AG08396 (cell line): ENCODE data around the gene RHBDF2.

Source experiments
- DNase-seq: peaks from one replicate; pipeline ENCODE4 v3.0.0; 2012; ENCODE audit warnings: low spot score, mixed read lengths

RHBDF2 gene

DNA sequence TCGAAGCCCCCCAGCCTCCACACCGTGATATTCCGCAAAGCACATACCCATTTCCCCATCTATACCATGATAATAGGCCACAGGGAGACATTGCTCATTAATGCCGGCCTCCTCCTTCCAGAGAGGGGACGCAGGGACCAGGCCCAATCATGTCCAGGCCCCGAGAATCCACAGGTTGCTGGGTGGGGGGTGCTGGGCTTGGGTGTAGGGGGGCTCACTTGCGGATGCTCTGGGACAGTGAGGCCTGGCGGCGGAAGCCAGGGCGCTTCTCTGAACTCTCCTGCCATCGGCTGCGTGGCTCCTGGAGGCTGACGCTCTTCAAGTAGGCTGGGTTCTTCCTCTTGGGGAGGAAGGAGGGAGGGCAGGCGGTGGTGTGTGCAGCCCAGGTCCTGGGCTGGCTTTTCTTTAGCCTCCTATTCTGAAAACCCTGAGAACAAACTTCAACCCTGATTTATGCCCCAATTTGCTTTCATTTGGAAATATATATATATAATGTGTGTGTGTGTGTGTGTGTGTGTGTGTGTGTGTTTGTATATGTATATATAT lies 21.6 kb downstream of the RHBDF2 start:
- no peak for DNase-seq

DNA sequence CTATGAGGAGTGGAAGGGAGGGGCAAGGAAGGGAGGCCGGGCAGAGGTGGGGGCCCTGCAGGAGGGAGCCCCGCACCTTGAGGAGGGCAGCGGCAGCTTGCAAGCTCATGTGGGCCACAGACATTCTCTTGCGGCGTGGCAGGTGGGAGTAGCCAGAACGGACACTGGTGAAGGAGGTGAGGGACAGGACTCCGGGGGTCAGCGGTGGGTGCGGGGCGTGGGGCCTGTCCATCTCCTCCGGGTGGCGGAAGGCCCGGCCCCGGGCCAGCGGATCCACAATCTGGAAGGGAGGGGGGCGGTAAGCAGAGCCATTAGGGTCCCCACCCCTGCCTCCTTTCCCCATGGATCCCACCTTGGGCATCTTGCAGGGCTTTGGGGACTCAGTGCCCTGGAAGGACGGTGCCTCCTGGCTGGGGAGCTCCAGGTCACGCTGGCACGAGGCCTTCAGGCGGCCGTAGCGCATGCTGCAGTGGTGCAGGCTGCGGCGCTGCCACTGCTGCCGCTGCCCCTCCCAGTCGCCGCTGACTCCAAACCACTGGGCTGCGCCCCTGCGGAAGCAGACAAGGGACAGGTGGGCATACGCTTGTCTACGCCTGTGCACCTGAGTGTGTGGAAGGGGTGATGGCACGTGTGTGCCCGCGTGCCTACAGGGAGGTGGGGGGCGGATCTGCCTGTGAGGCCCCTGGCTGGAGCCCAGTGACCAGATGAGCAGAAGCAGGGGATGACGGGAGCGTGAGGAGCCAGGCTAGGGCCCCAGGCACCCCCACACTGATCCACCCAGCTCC lies 22.3 kb downstream of the RHBDF2 start:
- no peak for DNase-seq

DNA sequence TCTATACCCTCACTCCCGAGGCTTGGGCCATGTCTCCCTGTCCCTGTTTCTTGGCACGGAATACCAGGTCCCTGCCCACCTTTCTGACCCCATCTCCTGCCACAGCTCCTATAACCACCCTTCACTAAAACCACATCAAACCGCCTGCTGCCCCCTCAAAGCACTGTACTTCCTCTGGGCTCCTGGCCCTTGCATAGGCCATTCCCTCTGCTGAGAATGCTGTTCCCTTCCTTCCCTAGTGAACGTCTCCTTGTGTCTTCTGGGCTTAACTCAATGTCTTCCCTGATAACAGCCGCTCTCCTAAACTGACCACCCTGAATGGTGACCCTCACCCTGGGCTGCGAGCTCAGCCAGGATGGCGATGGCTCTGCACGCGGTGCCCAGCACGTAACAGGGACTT lies 23.1 kb downstream of the RHBDF2 start:
- DNase-seq = no peak

DNA sequence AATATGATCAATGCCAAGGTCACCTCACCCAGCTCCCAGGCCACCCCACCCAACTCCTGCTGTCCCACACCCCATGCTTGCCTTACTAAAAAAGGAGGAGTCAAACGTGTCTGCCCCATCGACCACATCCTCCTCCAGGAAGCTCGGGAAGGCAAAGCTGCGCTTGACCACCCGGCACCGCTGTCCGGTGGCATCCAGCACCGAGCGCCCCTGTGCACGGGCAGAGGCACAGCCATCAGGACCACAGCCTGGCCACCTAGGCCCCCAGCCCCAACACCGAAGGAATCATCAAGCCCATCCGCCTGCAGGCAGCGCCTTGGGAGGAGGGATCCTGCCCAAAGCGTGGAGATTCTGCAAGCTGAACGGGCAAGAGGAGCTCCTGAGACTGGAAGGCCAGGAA lies 23.6 kb downstream of the RHBDF2 start:
- no peak for DNase-seq

DNA sequence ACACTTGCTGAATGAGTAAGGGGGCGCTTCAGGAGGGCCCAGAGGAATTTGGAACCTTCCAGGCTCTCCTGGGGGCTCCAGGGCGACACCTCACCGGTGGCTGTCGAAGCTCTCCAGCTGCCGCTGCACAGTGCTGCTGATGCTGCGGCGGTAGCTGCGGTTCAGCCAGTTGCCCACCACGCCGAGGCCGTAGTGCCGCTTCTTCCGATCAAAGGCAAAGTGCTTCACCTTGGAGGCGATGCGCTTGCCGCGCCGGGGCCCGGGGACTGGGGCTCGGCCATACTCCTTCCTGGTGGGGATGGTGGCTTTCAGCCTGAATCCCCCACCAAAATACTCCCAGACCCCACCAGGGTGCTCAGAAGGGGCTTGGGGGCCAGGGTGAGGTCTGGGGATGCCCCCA lies 24.5 kb downstream of the RHBDF2 start:
- DNase-seq = no peak

DNA sequence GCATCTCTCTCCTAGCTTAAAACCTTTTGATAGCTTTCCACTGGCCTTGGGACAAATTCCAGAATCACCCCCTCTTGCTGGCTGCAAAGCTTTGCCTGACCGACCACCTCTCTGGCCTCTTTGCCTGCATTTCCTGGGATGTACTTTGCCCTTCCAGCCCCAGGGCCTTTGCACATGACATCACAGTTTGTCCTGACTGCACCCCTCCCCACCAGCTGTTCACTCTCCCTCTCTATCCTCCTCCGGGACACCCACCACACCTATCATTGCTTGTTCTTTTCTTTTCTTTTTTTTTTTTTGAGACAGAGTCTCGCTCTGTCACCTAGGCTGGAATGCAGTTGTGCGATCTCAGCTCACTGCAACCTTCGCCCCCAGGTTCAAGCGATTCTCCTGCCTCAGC lies 25.9 kb downstream of the RHBDF2 start:
- no peak for DNase-seq

DNA sequence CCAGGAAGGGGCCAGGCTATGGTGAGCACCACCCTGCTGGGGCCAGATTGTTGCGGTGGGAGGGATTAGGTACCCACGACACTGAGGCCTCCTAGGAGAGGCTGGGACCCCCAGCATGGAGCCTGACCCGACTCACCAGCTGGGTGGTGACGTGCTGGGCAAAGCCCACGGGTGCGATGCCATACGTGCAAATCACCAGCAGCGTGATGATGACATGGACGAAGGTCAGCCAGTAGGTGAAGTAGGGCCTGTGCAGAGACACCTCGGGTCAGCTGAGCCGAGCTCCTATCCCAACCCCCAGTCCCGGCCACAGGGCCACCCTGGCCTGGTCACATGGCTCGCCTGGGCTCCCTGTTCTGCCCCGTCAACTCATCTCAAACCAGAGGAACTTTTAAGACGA lies 26.3 kb downstream of the RHBDF2 start:
- no peak for DNase-seq

DNA sequence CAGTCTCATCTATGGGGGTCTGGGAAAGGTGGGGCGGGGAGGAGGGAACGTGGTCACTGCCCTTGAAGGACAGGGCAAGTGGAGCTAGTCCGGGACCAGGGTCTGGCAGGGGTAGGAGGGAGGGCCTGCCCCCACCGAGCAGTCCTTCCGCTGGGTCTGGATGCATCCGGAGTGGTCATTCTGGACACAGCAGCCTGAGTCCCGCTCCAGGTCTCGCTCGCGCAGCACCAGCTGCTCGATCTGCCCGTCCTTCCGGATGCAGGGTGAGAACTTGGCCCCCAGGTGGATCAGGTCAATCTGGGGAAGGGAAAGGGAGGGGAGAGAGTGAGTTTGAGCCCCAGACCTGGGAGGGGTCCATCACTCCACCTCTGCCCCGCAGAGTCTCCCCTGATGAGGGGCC lies 27.0 kb downstream of the RHBDF2 start:
- no peak for DNase-seq

DNA sequence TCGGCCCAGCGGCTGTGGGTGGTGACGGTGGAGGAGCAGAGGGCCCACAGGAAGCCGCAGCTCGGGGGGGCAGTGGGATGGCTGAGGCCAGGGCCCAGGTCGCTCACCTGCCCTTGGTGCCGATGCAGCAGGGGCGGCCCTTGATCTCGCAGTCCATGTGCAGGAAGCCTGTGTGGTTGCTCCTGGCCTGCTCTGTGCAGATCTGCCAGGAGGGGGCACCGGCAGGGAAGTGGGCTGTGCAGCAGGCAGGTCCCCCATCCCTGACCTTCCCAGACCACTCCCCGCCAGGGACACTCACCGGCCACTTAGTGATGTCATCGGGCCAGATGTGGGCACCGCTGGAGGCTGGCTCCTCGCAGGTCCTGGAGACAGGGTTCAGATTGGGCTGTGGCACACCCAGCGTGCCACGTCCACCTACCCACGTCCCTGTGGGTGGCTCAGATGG lies 27.7 kb downstream of the RHBDF2 start:
- peak; percentile 50 for DNase-seq

DNA sequence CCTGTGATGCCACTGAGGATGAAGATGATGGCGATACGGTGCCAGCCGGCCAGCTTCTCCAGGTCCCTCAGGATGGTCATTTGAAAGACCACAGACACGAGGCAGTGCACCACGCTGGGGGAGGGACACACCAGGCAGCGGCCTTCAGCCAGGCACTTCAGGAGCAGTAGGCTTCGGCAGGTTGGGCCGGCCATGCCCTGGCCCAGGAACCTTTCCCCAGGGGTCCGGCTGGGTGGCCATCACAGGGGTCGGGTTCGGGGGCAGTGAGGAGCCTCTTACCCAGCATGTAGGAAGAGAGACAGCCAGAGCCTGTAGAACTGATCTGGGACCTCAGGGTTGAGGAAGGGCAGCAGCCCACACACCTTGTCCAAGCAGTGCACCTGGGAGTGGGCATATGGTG lies 28.5 kb downstream of the RHBDF2 start:
- no peak for DNase-seq

DNA sequence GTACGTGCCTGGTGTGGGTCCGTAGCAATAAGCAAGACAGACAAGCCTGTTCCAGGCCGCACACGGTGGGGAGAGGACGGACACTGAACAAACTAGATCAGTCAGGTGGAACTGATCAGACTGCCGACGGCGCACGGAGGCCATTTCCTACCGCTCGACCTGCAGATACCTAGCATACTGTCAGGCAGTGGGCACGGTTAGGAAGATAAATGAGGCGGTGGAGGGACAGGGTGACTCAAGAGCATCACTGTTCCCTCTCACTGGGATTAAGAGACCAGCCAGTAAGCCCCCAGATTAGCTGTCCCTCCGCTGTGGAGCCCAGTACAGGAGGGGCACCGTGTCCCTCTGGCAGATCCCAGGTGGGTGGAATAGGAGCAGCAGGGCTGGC lies 29.0 kb downstream of the RHBDF2 start:
- no peak for DNase-seq

DNA sequence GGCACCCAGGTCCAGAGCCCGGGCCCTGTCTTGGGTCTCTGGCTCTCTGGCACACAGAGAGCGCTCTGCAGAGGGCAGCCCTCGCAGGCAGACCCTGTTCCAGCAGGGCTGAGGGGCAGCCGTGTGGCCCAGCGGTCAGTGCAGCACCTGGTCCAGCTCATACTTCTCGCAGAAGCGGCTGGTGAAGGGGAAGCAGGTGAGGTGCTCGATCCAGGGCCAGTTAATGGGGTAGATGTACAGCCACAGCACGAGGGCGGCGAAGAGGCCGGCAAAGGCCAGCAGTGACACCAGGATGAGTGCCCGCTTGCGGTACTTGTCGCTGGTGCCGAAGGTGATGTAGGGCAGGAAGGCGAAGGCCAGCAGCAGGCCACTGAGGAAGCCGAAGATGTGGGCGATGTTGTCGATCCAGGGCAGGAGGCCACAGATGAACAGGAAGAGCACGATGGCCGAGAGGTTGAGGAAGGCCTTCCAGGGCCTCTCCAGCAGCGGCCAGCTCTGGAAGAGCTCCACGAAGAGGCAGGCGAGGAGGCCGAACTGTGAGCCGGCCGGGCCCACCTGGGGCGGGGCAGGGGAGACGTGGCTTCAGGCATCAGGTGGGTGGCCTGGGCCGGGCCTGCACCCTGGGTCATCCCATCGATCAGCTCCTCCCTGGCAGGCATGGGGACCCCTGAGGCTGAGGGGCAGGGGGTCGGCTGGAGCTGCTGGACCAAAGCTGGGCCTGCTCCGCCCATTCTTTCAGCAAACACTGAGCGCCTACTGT lies 29.5 kb downstream of the RHBDF2 start:
- no peak for DNase-seq

DNA sequence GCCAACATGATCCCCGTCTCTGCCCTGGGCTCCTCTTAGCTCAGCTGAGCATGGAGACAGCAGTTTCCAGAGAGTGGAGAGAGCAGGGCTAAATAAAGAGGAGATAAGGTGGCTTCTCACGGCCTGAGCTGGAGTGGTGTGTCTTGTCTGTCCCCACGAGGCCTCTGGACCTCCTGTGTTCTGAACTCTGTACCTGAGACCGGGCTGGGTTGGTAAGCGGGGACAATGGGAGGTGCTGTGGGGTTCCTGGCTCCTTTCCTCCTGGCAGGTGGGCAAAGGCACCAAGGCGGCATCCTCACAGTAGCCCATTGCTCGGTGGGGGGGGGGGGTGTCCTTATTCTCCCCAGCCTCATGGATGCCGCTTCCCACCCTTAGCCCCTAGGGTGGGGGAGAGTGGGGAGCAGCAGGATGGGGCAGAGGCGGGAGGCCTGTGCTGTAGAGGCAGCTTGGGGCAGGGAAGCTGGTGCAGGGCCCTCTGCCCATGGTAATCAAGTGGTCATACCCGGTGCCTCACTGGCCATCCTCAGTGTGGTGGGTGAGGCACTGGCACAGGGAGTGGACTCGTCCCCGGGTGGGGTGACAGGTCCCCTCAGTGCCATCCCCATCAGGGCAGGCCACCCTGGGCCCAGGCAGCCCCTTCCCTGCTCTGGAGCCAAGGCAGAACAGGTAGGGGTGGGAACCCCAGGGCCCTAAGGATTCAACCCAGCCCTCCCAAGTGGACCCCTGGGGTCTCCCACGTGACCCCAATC lies 31.1 kb downstream of the RHBDF2 start:
- DNase-seq = no peak

DNA sequence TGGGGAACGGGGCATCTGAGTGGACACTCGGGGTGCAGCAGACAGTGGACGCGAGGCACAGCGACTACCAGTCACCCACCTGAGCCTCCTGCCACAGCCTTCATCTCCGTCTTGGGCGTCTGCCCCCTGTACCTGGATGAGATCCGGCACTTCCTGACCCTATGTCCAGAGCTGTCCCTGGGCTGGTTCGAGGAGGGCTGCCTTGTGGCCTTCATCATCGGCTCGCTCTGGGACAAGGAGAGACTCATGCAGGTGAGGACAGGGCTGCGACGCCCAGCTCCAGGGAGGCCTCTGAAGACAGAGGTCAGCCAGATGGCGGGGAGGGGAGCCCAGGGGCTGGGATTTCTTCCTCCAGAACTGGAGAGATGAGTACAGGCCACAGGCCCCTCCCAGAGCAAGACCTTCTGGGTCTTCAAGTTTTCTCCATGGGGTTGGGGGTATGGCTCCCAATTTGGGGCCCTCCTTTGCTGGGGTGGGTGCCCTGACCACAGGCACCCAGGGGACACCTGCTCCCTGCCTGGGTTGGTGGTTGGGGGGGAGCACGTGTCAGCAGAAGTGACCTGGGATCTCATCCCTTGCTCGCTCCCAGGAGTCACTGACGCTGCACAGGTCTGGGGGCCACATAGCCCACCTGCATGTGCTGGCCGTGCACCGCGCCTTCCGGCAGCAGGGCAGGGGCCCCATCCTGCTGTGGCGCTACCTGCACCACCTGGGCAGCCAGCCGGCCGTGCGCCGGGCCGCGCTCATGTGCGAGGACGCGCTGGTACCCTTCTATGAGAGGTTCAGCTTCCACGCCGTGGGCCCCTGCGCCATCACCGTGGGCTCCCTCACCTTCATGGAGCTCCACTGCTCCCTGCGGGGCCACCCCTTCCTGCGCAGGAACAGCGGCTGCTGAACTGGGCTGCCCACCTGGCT lies 31.9 kb downstream of the RHBDF2 start:
- DNase-seq = no peak

DNA sequence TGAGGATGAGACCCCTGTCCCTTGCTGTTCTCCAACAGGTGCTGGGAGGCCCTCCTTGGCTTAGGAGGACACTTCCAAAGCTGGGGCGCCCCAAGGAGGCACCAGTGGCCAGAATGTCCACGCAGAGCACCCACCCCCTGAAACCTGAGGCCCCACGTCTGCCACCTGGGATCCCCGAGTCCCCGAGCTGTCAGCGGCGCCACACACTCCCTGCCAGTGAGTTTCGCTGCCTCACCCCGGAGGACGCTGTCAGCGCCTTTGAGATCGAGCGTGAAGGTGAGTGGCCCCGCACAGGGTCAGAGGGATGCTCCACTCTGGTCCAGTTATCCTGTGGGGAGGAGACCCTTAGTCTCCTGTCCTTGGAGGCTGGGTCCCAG lies 32.6 kb downstream of the RHBDF2 start:
- DNase-seq = no peak

DNA sequence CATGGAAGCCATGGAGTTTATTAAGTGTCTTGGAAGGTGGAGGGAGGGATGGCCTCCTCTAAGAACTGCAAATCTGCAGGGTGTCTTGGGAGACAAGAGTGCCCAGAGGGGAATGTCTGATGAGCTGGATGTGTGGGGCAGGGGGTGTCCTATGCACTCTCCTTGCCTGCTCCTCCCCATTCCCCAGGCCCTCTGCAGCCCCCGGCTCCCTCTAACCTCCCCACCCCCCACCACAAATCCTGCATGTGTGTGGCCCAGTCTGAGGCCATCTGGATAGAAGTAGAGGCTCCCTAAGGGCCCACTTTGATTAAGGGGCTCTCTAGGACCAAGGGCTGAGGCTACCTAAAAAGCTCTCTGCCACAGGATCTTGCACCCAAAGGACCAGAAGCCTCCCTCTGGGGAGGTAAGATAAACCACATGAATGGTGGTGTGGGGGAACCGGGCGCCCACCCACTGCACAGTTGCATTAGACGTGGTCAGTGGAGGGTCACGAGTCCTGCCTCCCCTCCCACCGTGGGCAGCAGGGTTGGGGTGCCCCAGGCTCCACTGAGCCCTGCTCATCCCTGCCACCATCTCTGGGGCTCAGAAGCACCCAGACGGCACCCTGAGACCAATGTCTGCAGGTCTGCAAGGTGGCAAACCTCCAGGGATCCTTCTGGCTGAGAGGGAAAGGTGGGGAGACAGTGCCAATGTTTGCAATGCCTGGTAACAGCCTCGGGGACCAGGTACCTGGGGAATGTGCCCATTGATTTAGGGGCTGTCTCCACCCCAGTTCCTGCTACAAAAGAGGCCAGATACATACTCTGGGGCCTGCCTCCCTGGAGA lies 33.2 kb downstream of the RHBDF2 start:
- DNase-seq = no peak

DNA sequence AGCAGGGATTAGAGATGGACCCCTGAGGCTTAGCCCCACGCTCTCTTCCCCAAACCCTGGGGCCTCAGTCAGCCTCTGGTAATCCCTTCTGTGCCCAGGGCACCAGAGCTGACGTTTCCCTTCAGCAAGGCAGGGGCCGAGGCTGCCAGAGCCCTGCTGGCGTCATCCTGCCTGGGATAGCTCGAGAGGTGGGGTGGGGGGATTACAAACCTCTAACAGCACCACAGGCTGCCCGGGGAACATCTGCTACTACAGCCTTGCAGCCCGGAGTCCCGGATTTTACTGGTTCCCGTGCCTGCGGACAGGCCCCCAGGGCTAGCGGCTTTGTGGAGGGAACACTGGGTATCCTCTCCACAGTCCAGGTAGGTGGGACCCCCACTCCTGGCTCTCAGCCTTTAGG lies 33.9 kb downstream of the RHBDF2 start, which contains the start of gene AANAT:
Gene AANAT, plus strand, starts transcription at position 238 of the 400 bp plus-strand sequence. CDS start 1,144 bp downstream, outside the sequence.
- no peak for DNase-seq

DNA sequence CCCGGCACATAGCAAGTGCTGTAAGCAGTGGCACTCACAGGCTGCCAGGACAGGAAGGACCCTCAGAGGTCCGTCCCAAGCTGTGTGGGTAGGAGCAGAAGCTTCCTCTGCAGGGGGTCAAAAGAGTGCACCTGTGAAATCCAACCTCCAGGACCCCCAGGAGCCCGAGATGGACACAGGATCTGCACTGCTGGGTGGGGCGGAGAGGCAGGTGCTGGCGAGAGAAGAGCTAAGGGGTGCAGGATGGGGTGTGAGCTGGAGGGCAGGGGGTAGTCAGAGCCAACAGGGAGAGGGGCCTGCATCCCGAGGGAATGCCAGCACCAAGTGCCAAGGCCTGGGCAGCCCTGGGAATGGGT lies 34.5 kb downstream of the RHBDF2 start:
- DNase-seq = no peak

DNA sequence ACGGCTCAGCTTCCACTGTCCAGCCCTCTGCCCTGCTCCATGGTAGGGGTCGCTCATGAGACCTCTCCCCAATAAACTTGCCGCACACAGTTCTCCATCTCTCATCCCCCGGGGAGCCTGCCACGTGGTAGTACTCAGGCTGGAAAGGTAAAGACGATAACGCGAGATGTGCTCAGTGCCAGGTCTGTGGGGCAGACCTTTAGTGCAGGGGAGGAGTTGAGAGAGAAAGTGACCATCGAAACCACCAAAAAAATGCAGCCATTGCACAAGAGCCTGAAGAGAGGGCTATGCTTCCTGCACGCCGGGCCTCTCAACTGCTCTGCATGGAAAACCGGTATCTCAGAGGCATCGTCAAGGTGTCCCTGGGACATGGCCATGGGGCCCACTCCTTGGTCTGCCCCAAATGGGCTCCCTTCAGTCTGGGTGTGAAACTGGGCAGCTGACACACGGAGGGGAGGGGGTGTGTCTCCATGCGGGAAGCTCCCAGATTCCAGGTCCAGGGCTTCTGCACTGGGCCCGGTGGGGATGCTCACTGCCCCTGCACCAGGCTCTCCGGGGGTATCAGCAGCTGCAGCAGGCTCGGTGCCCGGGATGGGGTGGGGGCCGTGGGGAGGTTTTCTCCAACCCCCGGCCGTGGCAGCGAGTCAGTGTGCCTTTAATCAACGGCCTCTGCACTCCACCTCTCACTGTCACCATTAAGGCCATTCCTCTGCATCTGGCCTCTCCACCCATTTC lies 38.5 kb downstream of the RHBDF2 start:
- no peak for DNase-seq
